Nephron (organoid): ENCODE results near the gene PRDM16.
A peak's percentile ranks its signal among the peaks of the same experiment; 100 is the strongest.

ENCODE experiments used
- H3K27ac Mint-ChIP-seq, 3 experiments: 2 replicates each; pipeline ENCODE4 v1.8.0; 2020; ENCODE audit warnings: mixed read lengths in 3 of 3, mild to moderate bottlenecking in 2 of 3, moderate library complexity in 1 of 3
- H3K27me3 Mint-ChIP-seq: 2 replicates; pipeline ENCODE4 v1.8.0; 2021; ENCODE audit warnings: low read depth, mild to moderate bottlenecking, moderate library complexity, mixed read lengths
- H3K36me3 Mint-ChIP-seq: 2 replicates; pipeline ENCODE4 v1.8.0; 2020; ENCODE audit warnings: low read depth, mixed read lengths
- H3K4me1 Mint-ChIP-seq: 2 replicates; pipeline ENCODE4 v1.8.0; 2020; ENCODE audit warnings: mixed read lengths
- H3K4me3 Mint-ChIP-seq, 3 experiments: 2 replicates each; pipeline ENCODE4 v1.8.0; 2020; ENCODE audit warnings: mild to moderate bottlenecking in 3 of 3, mixed read lengths in 3 of 3, moderate library complexity in 2 of 3
- H3K9me3 Mint-ChIP-seq: 2 replicates; pipeline ENCODE4 v1.8.0; 2020; ENCODE audit warnings: mixed read lengths
- CTCF ChIP-seq, 3 experiments: fragments of 200-600 bp; sonication (generic); IDR thresholded peaks; one replicate each; pipeline ENCODE4 v1.5.0; 2021; ENCODE audit warnings: antibody characterized with exemption in 3 of 3; ENCODE audit not compliant: unreplicated experiment in 3 of 3

Gene PRDM16

GRCh38 chr1:3125078-3125477, 56.1 kb downstream of the PRDM16 start:
- no peak for TF ChIP-seq CTCF (IDR thresholded peaks at IDR 0.05; ENCODE audit: unreplicated experiment in 3 of 3)
- no peak overlapping the region for H3K27ac Mint-ChIP-seq
- H3K27me3 Mint-ChIP-seq = peaks cover 53% of the 10 kb centered on the region
- H3K9me3 Mint-ChIP-seq = no peaks in the 10 kb centered on the region
- H3K36me3 Mint-ChIP-seq = no peaks in the 10 kb centered on the region
- peaks cover 55% of the 10 kb centered on the region for H3K4me1 Mint-ChIP-seq
- H3K4me3 Mint-ChIP-seq = no peak overlapping the region

GRCh38 chr1:3125546-3126368, 56.8 kb downstream of the PRDM16 start:
- no peak for TF ChIP-seq CTCF (IDR thresholded peaks at IDR 0.05; ENCODE audit: unreplicated experiment in 3 of 3)
- H3K4me1 Mint-ChIP-seq = peaks cover 51% of the 10 kb centered on the region

GRCh38 chr1:3126756-3127678, 58.0 kb downstream of the PRDM16 start:
- Mint-ChIP-seq H3K9me3 (no peaks in the 10 kb centered on the region), H3K4me1 (peaks cover 50% of the 10 kb centered on the region), H3K36me3 (no peaks in the 10 kb centered on the region), H3K27me3 (peaks cover 45% of the 10 kb centered on the region), H3K27ac (peak overlapping the region; percentile 75 to 96 (median 93)), H3K4me3 (peak overlapping the region in 2 of 3 experiments; percentile 40 to 44)
- TF ChIP-seq CTCF (IDR thresholded peaks at IDR 0.05; ENCODE audit: unreplicated experiment in 3 of 3) = no peak

More at GRCh38 chr1:3125546-3126368, 56.8 kb downstream of the PRDM16 start:
- no peaks in the 10 kb centered on the region for H3K9me3 Mint-ChIP-seq
- H3K36me3 Mint-ChIP-seq = no peaks in the 10 kb centered on the region
- H3K4me3 Mint-ChIP-seq = no peak overlapping the region
- H3K27me3 Mint-ChIP-seq = peaks cover 54% of the 10 kb centered on the region
- H3K27ac Mint-ChIP-seq = no peak overlapping the region

GRCh38 chr1:3127738-3128137, 58.7 kb downstream of the PRDM16 start:
- no peak for TF ChIP-seq CTCF (IDR thresholded peaks at IDR 0.05; ENCODE audit: unreplicated experiment in 3 of 3)
- Mint-ChIP-seq H3K9me3 (no peaks in the 10 kb centered on the region), H3K27me3 (peaks cover 45% of the 10 kb centered on the region), H3K27ac (peak overlapping the region; percentile 75 to 96 (median 93)), H3K36me3 (no peaks in the 10 kb centered on the region), H3K4me3 (peak overlapping the region in 2 of 3 experiments; percentile 44 to 48), H3K4me1 (peaks cover 42% of the 10 kb centered on the region)

GRCh38 chr1:3128431-3129132, 59.6 kb downstream of the PRDM16 start:
- Mint-ChIP-seq H3K27ac (peak overlapping the region in 2 of 3 experiments; percentile 37 to 96), H3K27me3 (peaks cover 45% of the 10 kb centered on the region)
- no peak for TF ChIP-seq CTCF (IDR thresholded peaks at IDR 0.05; ENCODE audit: unreplicated experiment in 3 of 3)

More at GRCh38 chr1:3128431-3129132, 59.6 kb downstream of the PRDM16 start:
- Mint-ChIP-seq H3K36me3 (no peaks in the 10 kb centered on the region), H3K9me3 (no peaks in the 10 kb centered on the region), H3K4me3 (peak overlapping the region in 1 of 3 experiments; percentile 27), H3K4me1 (peaks cover 41% of the 10 kb centered on the region)
